Measurements from ENCODE around the gene CSNK1D. TPM values are rescaled to one million over a fixed set of nuclear protein-coding genes. Genes with fewer than 3 reads are reported as not detected.

Gene CSNK1D
- total RNA-seq, 1 donor from 2014 or later = 150 TPM

DNA sequence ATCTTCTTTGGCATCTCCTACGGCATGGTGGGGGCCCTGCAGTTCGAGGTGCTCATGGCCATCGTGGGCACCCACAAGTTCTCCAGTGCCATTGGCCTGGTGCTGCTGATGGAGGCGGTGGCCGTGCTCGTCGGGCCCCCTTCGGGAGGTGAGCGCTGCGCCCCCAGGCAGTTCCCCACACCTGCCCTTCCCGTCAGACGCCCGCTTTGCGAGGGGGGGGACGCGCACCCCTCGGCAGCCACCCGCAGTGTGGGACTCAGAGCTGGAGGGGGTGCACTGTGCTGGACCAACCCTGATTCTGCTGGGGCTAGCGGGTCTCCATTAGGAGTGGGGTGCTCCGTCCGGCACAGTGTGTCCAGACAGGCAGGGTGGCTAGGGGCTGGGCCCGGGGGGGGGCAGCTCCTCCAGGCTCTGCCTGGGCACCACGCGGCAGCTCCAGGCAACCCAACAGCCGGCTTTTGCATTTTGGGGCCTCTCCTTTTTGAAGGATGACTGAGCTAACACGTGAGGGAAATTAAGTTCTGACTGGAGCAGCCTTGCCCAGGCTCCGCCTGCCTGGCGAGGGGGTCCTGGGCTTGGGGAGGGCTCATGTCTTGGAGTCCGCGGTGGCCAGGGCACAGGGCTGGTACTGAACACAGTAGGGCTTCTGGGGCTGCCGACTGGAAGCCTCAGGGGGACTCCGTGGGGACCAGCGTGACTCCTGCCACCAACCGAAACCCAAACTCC, 35.6 kb downstream of the CSNK1D start:
- H3K4me1 ChIP-seq = peaks cover 69% of the 10 kb centered on the region

DNA sequence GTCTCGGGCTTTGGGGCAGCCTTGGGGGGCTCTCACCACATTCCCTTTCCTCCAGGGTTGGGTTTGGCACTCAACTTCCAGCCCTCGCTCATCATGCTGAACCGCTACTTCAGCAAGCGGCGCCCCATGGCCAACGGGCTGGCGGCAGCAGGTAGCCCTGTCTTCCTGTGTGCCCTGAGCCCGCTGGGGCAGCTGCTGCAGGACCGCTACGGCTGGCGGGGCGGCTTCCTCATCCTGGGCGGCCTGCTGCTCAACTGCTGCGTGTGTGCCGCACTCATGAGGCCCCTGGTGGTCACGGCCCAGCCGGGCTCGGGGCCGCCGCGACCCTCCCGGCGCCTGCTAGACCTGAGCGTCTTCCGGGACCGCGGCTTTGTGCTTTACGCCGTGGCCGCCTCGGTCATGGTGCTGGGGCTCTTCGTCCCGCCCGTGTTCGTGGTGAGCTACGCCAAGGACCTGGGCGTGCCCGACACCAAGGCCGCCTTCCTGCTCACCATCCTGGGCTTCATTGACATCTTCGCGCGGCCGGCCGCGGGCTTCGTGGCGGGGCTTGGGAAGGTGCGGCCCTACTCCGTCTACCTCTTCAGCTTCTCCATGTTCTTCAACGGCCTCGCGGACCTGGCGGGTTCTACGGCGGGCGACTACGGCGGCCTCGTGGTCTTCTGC, 36.3 kb downstream of the CSNK1D start:
- H3K36me3 ChIP-seq = peaks cover 20% of the 10 kb centered on the region
- ATAC-seq (no peak), DNase-seq (peak; percentile 70)
- no peak overlapping the region for H3K4me3 ChIP-seq
- H3K27ac ChIP-seq = no peak overlapping the region
- intact Hi-C loops (cut with DNase I) = loop anchor here (5.0 kb wide), 1 partner anchor 85 kb away; no protein-coding TSS in a partner anchor
- peaks cover 65% of the 10 kb centered on the region for H3K4me1 ChIP-seq
- TF ChIP-seq, protein P1, sequence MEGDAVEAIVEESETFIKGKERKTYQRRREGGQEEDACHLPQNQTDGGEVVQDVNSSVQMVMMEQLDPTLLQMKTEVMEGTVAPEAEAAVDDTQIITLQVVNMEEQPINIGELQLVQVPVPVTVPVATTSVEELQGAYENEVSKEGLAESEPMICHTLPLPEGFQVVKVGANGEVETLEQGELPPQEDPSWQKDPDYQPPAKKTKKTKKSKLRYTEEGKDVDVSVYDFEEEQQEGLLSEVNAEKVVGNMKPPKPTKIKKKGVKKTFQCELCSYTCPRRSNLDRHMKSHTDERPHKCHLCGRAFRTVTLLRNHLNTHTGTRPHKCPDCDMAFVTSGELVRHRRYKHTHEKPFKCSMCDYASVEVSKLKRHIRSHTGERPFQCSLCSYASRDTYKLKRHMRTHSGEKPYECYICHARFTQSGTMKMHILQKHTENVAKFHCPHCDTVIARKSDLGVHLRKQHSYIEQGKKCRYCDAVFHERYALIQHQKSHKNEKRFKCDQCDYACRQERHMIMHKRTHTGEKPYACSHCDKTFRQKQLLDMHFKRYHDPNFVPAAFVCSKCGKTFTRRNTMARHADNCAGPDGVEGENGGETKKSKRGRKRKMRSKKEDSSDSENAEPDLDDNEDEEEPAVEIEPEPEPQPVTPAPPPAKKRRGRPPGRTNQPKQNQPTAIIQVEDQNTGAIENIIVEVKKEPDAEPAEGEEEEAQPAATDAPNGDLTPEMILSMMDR (IDR thresholded peaks at IDR 0.05) = no peak
- H3K9me3 ChIP-seq = no peaks in the 10 kb centered on the region
- H3K27me3 ChIP-seq = no peaks in the 10 kb centered on the region

More for the DNA sequence above, 35.6 kb downstream of the CSNK1D start:
- TF ChIP-seq, protein P1 (IDR thresholded peaks at IDR 0.05) = no peak
- H3K4me3 ChIP-seq = no peak overlapping the region
- no peak for ATAC-seq
- peak overlapping the region; percentile 47 for H3K27ac ChIP-seq
- H3K27me3 ChIP-seq = no peaks in the 10 kb centered on the region
- H3K36me3 ChIP-seq = peaks cover 20% of the 10 kb centered on the region
- no peaks in the 10 kb centered on the region for H3K9me3 ChIP-seq
- DNase-seq = peak; percentile 67
- intact Hi-C loops (cut with DNase I) = loop anchor here (5.0 kb wide), 1 partner anchor 84 kb away; no protein-coding TSS in a partner anchor

DNA sequence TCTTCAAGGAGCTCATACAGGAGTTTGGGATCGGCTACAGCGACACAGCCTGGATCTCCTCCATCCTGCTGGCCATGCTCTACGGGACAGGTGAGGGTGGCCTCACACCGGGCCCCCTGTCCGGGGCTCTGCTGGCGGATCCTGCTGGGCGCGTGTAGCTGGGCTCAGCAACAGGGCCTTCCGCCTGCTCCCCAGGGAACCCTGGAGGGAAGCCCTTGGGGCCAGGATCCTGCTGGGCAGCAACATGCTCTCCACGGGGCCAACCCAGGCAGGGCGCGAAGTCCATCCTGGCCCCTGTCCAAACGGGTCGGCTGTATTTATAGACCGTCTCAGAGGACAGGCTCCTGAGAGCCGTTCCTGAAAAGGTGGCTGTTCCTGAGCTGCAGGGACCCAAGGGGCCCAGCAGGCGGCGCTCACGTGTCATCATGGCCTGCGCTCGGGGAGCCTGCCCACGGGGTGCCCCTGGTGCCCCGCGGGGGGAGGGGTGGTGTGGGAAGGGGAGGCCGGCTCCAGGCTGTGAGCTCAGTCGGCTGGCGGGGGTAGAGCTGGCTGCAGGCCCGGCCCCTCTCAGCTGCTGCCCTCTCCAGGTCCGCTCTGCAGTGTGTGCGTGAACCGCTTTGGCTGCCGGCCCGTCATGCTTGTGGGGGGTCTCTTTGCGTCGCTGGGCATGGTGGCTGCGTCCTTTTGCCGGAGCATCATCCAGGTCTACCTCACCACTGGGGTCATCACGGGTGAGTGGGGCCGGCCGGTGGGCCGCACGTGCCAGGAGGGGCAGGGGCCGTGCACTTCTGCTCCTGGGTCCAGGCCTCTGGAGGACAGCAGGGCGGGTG, 37.1 kb downstream of the CSNK1D start:
- Histone ChIP-seq H3K4me3 (no peak overlapping the region), H3K9me3 (no peaks in the 10 kb centered on the region), H3K4me1 (peaks cover 65% of the 10 kb centered on the region), H3K36me3 (peaks cover 20% of the 10 kb centered on the region), H3K27me3 (no peaks in the 10 kb centered on the region), H3K27ac (peak overlapping the region; percentile 0)
- intact Hi-C loops (cut with DNase I) = loop anchor here (5.0 kb wide), 1 partner anchor 86 kb away; no protein-coding TSS in a partner anchor
- ATAC-seq = peak; percentile 40
- TF ChIP-seq, protein P1 (IDR thresholded peaks at IDR 0.05) = peak; percentile 93
- DNase-seq = peak; percentile 85

DNA sequence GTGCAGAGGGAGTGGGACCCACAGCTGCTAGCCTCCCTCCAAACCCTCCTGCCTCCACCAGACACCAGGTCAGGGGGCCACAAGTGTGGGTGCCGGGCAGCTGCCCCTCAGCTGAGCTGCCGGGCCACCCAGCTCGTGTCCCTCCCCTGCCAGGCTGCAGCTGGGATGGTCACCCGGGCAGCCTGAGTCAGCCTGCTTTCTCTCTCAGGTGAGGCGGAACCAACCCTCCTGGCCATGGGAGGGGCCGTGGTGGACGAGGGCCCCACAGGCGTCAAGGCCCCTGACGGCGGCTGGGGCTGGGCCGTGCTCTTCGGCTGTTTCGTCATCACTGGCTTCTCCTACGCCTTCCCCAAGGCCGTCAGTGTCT, 37.7 kb downstream of the CSNK1D start:
- TF ChIP-seq, protein P1 (IDR thresholded peaks at IDR 0.05) = no peak
- no peak for ATAC-seq
- peaks cover 60% of the 10 kb centered on the region for H3K4me1 ChIP-seq
- intact Hi-C loops (cut with DNase I) = loop anchor here (5.0 kb wide), 1 partner anchor 87 kb away; no protein-coding TSS in a partner anchor
- H3K27me3 ChIP-seq = no peaks in the 10 kb centered on the region
- H3K9me3 ChIP-seq = no peaks in the 10 kb centered on the region
- peak; percentile 76 for DNase-seq
- peaks cover 20% of the 10 kb centered on the region for H3K36me3 ChIP-seq
- H3K4me3 ChIP-seq = no peak overlapping the region
- peak overlapping the region; percentile 0 for H3K27ac ChIP-seq

DNA sequence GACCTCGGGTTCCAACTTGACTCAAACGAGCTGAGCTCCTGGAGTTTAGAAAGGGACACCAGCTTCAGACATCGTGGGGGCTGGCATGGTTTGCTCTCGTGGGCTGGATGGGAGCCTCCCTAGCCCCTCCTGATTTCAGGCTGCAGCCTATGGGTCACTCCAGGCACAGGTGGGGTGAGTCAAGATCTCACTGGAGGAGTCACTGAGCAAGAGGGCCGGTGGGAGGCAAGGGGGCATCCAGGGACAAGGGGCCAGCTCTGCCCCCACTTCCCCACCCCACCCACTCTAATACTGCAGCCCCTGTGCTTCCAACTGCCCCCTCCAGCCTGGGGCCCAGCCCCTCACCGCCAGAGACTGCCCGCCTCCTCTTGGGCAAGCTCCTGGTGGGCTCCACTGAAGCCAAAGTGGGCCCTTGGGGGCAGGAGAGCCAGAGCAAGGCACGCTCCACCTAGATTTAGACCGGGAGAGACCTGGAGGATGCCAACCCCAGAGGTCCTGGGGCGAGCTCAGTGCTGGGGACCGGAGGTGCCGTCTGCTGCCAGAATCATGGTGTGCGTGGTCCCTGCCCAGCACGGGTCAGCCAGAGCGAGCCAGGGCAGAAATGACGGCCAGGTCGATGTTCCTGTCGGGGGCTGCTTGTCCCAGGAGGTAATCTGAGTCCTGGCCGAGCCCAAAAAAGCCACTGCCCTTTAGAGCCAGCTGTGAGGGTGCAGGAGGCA, 38.3 kb downstream of the CSNK1D start:
- Histone ChIP-seq H3K4me1 (peaks cover 60% of the 10 kb centered on the region), H3K27ac (no peak overlapping the region), H3K4me3 (no peak overlapping the region), H3K9me3 (no peaks in the 10 kb centered on the region), H3K36me3 (peaks cover 18% of the 10 kb centered on the region), H3K27me3 (no peaks in the 10 kb centered on the region)
- DNase-seq = peak; percentile 67
- TF ChIP-seq, protein P1 (IDR thresholded peaks at IDR 0.05) = no peak
- no peak for ATAC-seq
- intact Hi-C loops (cut with DNase I) = loop anchor here (5.0 kb wide), 1 partner anchor 87 kb away; no protein-coding TSS in a partner anchor
